ENCODE data around the gene OOSP2.

OOSP2 gene

GRCh38 chr11:60080535-60080934 is 40.3 kb downstream of the OOSP2 start:
- DNase-seq: no peak

- DNase-seq: no peak
Measured at GRCh38 chr11:60084631-60085273, 44.5 kb downstream of the OOSP2 start.

- no peak for DNase-seq
Measured at GRCh38 chr11:60085909-60086308, 45.7 kb downstream of the OOSP2 start.

GRCh38 chr11:60087239-60087638 is 47.0 kb downstream of the OOSP2 start:
- no peak for DNase-seq

- no peak for DNase-seq
Measured at GRCh38 chr11:60088364-60088763, 48.2 kb downstream of the OOSP2 start, which contains the start of gene MS4A2. TSS of gene MS4A2 (plus strand) at chr11:60088664. CDS start at chr11:60088766, 102 bp downstream.

GRCh38 chr11:60095477-60096120 is 55.4 kb downstream of the OOSP2 start:
- DNase-seq: no peak

- DNase-seq: no peak
Measured at GRCh38 chr11:60097189-60097588, 57.0 kb downstream of the OOSP2 start.

Measured in MV-4-11 (cell line).